H1 (cell line): Measurements from ENCODE around the gene ZNF280C. TPM values are rescaled to one million over a fixed set of nuclear protein-coding genes. Genes with fewer than 3 reads are reported as not detected.

Source experiments
- YY1 ChIP-seq: IDR thresholded peaks from 2 replicates; pipeline ENCODE4 v1.6.1; 2011; ENCODE audit warnings: low read depth, mild to moderate bottlenecking, low read length
- polyA plus RNA-seq, 7 experiments: library from polyadenylated mRNA; depleted of rRNA in 3 of 7; stranded (reverse) in 5 of 7; unstranded in 2 of 7; fragments of >200 nt in 5 of 7; fragments of 200-250 nt in 2 of 7; gene quantifications; 1 replicate in 5 of 7; 2 replicates in 1 of 7; 4 replicates in 1 of 7; pipeline versions ENCODE4 v1.2.1 to v1.2.3, GENCODE V29; 2011 to 2013; ENCODE audit warnings: missing spikeins in 2 of 7, mixed read lengths in 2 of 7
- total RNA-seq: library from RNA; stranded (reverse); fragmentation: NEBNext Ultra II Directional; extraction: Animal tissue kit (Norgen Biotek cat#: 25700); gene quantifications from 2 replicates; pipeline ENCODE4 v1.2.1, GENCODE V29; 2021

ZNF280C gene
- total and polyA plus RNA-seq, 2 of the 8 experiments (the other 6 are each of a cell fraction or from before 2014, with no cell fraction given) = 8.4 to 13.4 TPM

GRCh38 chrX:130174937-130175336 is 93.8 kb downstream of the ZNF280C start (continued):
- TF ChIP-seq YY1 = no peak
